Mesendoderm (in vitro differentiated cells): Measurements from ENCODE around the gene IGDCC3.

Source experiments
- DNase-seq: peaks from one replicate; pipeline ENCODE4 v3.0.0; 2013
- H2AK5ac ChIP-seq: 2 replicates; pipeline ENCODE4 v1.6.1; 2013; ENCODE audit warnings: low read length, inconsistent platforms
- H2BK120ac ChIP-seq: 2 replicates; pipeline ENCODE4 v1.6.1; 2013; ENCODE audit warnings: low read depth, mild to moderate bottlenecking, low read length, moderate library complexity, mixed read lengths
- H2BK15ac ChIP-seq: replicated peaks from 2 replicates; pipeline ENCODE4 v1.6.1; 2013; ENCODE audit warnings: low read depth, mild to moderate bottlenecking, moderate library complexity
- H2BK5ac ChIP-seq: 2 replicates; pipeline ENCODE4 v1.6.1; 2013; ENCODE audit warnings: low read length, inconsistent platforms
- H3K18ac ChIP-seq: 2 replicates; pipeline ENCODE4 v1.6.1; 2013; ENCODE audit warnings: mild to moderate bottlenecking, low read length, mixed read lengths
- H3K23ac ChIP-seq: one replicate; pipeline ENCODE4 v1.6.1; 2013; ENCODE audit warnings: low read length
- H3K27ac ChIP-seq: 2 replicates; pipeline ENCODE4 v1.5.1; 2013; ENCODE audit warnings: low read depth, mild to moderate bottlenecking, inconsistent platforms, low read length, moderate library complexity
- H3K27me3 ChIP-seq: 2 replicates; pipeline ENCODE4 v1.6.1; 2013; ENCODE audit warnings: low read length, control low read depth, mild to moderate bottlenecking, inconsistent platforms; ENCODE audit not compliant: insufficient read depth, poor library complexity
- H3K36me3 ChIP-seq: 2 replicates; pipeline ENCODE4 v1.6.1; 2013; ENCODE audit warnings: low read length, inconsistent platforms; ENCODE audit not compliant: control insufficient read depth, insufficient read depth
- H3K4ac ChIP-seq: one replicate; pipeline ENCODE4 v1.6.1; 2013; ENCODE audit warnings: low read depth, mild to moderate bottlenecking, low read length, moderate library complexity
- H3K4me1 ChIP-seq: 2 replicates; pipeline ENCODE4 v1.6.1; 2013; ENCODE audit warnings: low read depth, low read length, inconsistent platforms; ENCODE audit not compliant: control insufficient read depth
- H3K4me2 ChIP-seq: 2 replicates; pipeline ENCODE4 v1.6.1; 2013; ENCODE audit warnings: low read length
- H3K4me3 ChIP-seq: 2 replicates; pipeline ENCODE4 v1.5.1; 2013; ENCODE audit warnings: mild to moderate bottlenecking, low read length
- H3K56ac ChIP-seq: one replicate; pipeline ENCODE4 v1.6.1; 2013; ENCODE audit warnings: low read length
- H3K79me1 ChIP-seq: 2 replicates; pipeline ENCODE4 v1.6.1; 2013; ENCODE audit warnings: low read length, inconsistent platforms
- H3K79me2 ChIP-seq: 2 replicates; pipeline ENCODE4 v1.6.1; 2013; ENCODE audit warnings: mild to moderate bottlenecking, low read length; ENCODE audit not compliant: control insufficient read depth, insufficient read depth
- H3K9ac ChIP-seq: 2 replicates; pipeline ENCODE4 v1.6.1; 2013; ENCODE audit warnings: low read length, inconsistent platforms
- H4K5ac ChIP-seq: one replicate; pipeline ENCODE4 v1.6.1; 2013; ENCODE audit warnings: low read length
- H4K8ac ChIP-seq: one replicate; pipeline ENCODE4 v1.6.1; 2013; ENCODE audit warnings: low read depth, mild to moderate bottlenecking, control low read depth, low read length, moderate library complexity
- whole genome bisulfite sequencing: extraction: QIAGEN DNeasy Blood & Tissue Kit; methylation state at CpG from one replicate; pipeline ENCODE4 v1.1.7; 2013; ENCODE audit warnings: low lambda C conversion rate, missing lambda C conversion rate; ENCODE audit not compliant: insufficient coverage; ENCODE audit errors: extremely low coverage; 5-methylcytosine and 5-hydroxymethylcytosine counted together

Gene IGDCC3

GRCh38 chr15:65334586-65335231 is 43.1 kb downstream of the IGDCC3 start:
- H2AK5ac ChIP-seq = peak overlapping the region; percentile 22
- no peak overlapping the region for H3K4ac ChIP-seq
- H3K4me2 ChIP-seq = no peak overlapping the region
- no peak overlapping the region for H3K23ac ChIP-seq
- H3K79me2 ChIP-seq = peaks cover 8% of the 10 kb centered on the region
- no peaks in the 10 kb centered on the region for H3K27me3 ChIP-seq
- peaks cover 6% of the 10 kb centered on the region for H3K36me3 ChIP-seq
- no peak overlapping the region for H4K8ac ChIP-seq
- H3K18ac ChIP-seq = no peak overlapping the region
- H3K79me1 ChIP-seq = peaks cover 11% of the 10 kb centered on the region
- no peak overlapping the region for H2BK15ac ChIP-seq
- no peak overlapping the region for H3K27ac ChIP-seq
- H2BK120ac ChIP-seq = no peak overlapping the region
- H3K4me3 ChIP-seq = no peak overlapping the region
- peak overlapping the region; percentile 30 for H2BK5ac ChIP-seq
- peaks cover 22% of the 10 kb centered on the region for H3K4me1 ChIP-seq
- peak overlapping the region; percentile 44 for H3K56ac ChIP-seq
- WGBS = no CpG with 5 or more reads among the region's 20 CpGs
- peak; percentile 78 for DNase-seq
- no peak overlapping the region for H4K5ac ChIP-seq
- H3K9ac ChIP-seq = peak overlapping the region; percentile 32

GRCh38 chr15:65333856-65334255 is 43.9 kb downstream of the IGDCC3 start:
- Histone ChIP-seq H3K4ac (no peak overlapping the region), H4K5ac (no peak overlapping the region), H3K4me3 (no peak overlapping the region), H3K9ac (peak overlapping the region; percentile 32), H3K27me3 (no peaks in the 10 kb centered on the region), H2AK5ac (no peak overlapping the region), H3K27ac (no peak overlapping the region), H3K79me2 (peaks cover 8% of the 10 kb centered on the region), H3K56ac (peak overlapping the region; percentile 60), H2BK120ac (no peak overlapping the region), H2BK5ac (no peak overlapping the region), H3K4me1 (peaks cover 19% of the 10 kb centered on the region), H3K4me2 (no peak overlapping the region), H3K23ac (no peak overlapping the region), H3K36me3 (peaks cover 6% of the 10 kb centered on the region), H3K79me1 (peaks cover 11% of the 10 kb centered on the region), H4K8ac (no peak overlapping the region), H2BK15ac (no peak overlapping the region), H3K18ac (no peak overlapping the region)
- no peak for DNase-seq
- no CpG with 5 or more reads among the region's 5 CpGs for WGBS

GRCh38 chr15:65333148-65333820 is 44.5 kb downstream of the IGDCC3 start:
- no peak overlapping the region for H3K23ac ChIP-seq
- no peak overlapping the region for H2BK15ac ChIP-seq
- no peak overlapping the region for H3K9ac ChIP-seq
- peaks cover 6% of the 10 kb centered on the region for H3K36me3 ChIP-seq
- no peak overlapping the region for H3K4me2 ChIP-seq
- H3K18ac ChIP-seq = no peak overlapping the region
- no peak overlapping the region for H4K8ac ChIP-seq
- peaks cover 8% of the 10 kb centered on the region for H3K79me2 ChIP-seq
- peaks cover 19% of the 10 kb centered on the region for H3K4me1 ChIP-seq
- H4K5ac ChIP-seq = no peak overlapping the region
- WGBS = no CpG with 5 or more reads among the region's 16 CpGs
- no peak overlapping the region for H3K4ac ChIP-seq
- H2BK120ac ChIP-seq = no peak overlapping the region
- no peaks in the 10 kb centered on the region for H3K27me3 ChIP-seq
- H2BK5ac ChIP-seq = no peak overlapping the region
- H3K79me1 ChIP-seq = peaks cover 11% of the 10 kb centered on the region
- H2AK5ac ChIP-seq = no peak overlapping the region
- no peak overlapping the region for H3K27ac ChIP-seq
- no peak overlapping the region for H3K56ac ChIP-seq
- no peak overlapping the region for H3K4me3 ChIP-seq
- DNase-seq = no peak

GRCh38 chr15:65332391-65333147 is 45.2 kb downstream of the IGDCC3 start:
- H3K36me3 ChIP-seq = peaks cover 6% of the 10 kb centered on the region
- no peak overlapping the region for H3K27ac ChIP-seq
- no peak overlapping the region for H3K23ac ChIP-seq
- H3K9ac ChIP-seq = no peak overlapping the region
- no peaks in the 10 kb centered on the region for H3K27me3 ChIP-seq
- H2BK15ac ChIP-seq = no peak overlapping the region
- peaks cover 8% of the 10 kb centered on the region for H3K79me2 ChIP-seq
- no peak overlapping the region for H3K4me2 ChIP-seq
- H3K79me1 ChIP-seq = peaks cover 11% of the 10 kb centered on the region
- no CpG with 5 or more reads among the region's 31 CpGs for WGBS
- no peak overlapping the region for H2BK120ac ChIP-seq
- H4K5ac ChIP-seq = no peak overlapping the region
- H3K56ac ChIP-seq = no peak overlapping the region
- H3K4me3 ChIP-seq = no peak overlapping the region
- DNase-seq = no peak
- H4K8ac ChIP-seq = no peak overlapping the region
- no peak overlapping the region for H3K4ac ChIP-seq
- peaks cover 17% of the 10 kb centered on the region for H3K4me1 ChIP-seq
- H2BK5ac ChIP-seq = no peak overlapping the region
- no peak overlapping the region for H2AK5ac ChIP-seq
- H3K18ac ChIP-seq = no peak overlapping the region

GRCh38 chr15:65331811-65332210 is 46.0 kb downstream of the IGDCC3 start:
- Histone ChIP-seq H3K56ac (no peak overlapping the region), H3K36me3 (peaks cover 6% of the 10 kb centered on the region), H4K8ac (no peak overlapping the region), H3K9ac (no peak overlapping the region), H3K79me1 (peaks cover 9% of the 10 kb centered on the region), H2BK120ac (no peak overlapping the region), H2AK5ac (no peak overlapping the region), H3K4me1 (peaks cover 17% of the 10 kb centered on the region), H3K4me3 (no peak overlapping the region), H3K27me3 (no peaks in the 10 kb centered on the region), H3K18ac (no peak overlapping the region), H3K4ac (no peak overlapping the region), H2BK15ac (no peak overlapping the region), H3K27ac (no peak overlapping the region), H3K4me2 (no peak overlapping the region), H3K79me2 (peaks cover 8% of the 10 kb centered on the region), H3K23ac (no peak overlapping the region), H2BK5ac (no peak overlapping the region), H4K5ac (no peak overlapping the region)
- DNase-seq = no peak
- no CpG with 5 or more reads among the region's 7 CpGs for WGBS
